Forelimb muscle (tissue), 1 donor: ENCODE data around the gene TMPRSS4. TPM values are rescaled to one million over a fixed set of nuclear protein-coding genes. Genes with fewer than 3 reads are reported as not detected.

ENCODE experiments used
- DNase-seq: peaks from one replicate; pipeline ENCODE4 v3.0.0-alpha.2; 2013; ENCODE audit warnings: low read depth
- polyA plus RNA-seq: library from polyadenylated mRNA; unstranded; fragments of 120-200 nt; gene quantifications from one replicate; pipeline ENCODE4 v1.2.1, GENCODE V29; 2013; ENCODE audit not compliant: insufficient read length

Gene TMPRSS4
- 0.10 TPM for polyA plus RNA-seq

- DNase-seq: no peak
These were observed at the start of gene TMPRSS4 for GRCh38 chr11:118076754-118077281. Gene TMPRSS4, plus strand, starts transcription at chr11:118077078. Its CDS starts 225 bp downstream, at chr11:118077303.

GRCh38 chr11:118027694-118028093, 49.2 kb upstream of the TMPRSS4 start:
- DNase-seq: no peak

GRCh38 chr11:118028626-118029025, 48.3 kb upstream of the TMPRSS4 start:
- no peak for DNase-seq

GRCh38 chr11:118033443-118033842, 43.4 kb upstream of the TMPRSS4 start:
- DNase-seq: no peak

GRCh38 chr11:118042141-118042540, 34.7 kb upstream of the TMPRSS4 start:
- DNase-seq: no peak

- no peak for DNase-seq
These were observed 34.1 kb upstream of the TMPRSS4 start for GRCh38 chr11:118042796-118043195.

GRCh38 chr11:118045191-118045590, 31.7 kb upstream of the TMPRSS4 start:
- DNase-seq: no peak

GRCh38 chr11:118046051-118046963, 30.6 kb upstream of the TMPRSS4 start:
- no peak for DNase-seq

GRCh38 chr11:118046964-118047700, 29.7 kb upstream of the TMPRSS4 start:
- no peak for DNase-seq

GRCh38 chr11:118047749-118048148, 29.1 kb upstream of the TMPRSS4 start:
- DNase-seq: no peak

- no peak for DNase-seq
These were observed 28.2 kb upstream of the TMPRSS4 start for GRCh38 chr11:118048472-118049370.

GRCh38 chr11:118049771-118050170, 27.1 kb upstream of the TMPRSS4 start:
- DNase-seq: no peak

- DNase-seq: no peak
These were observed 26.5 kb upstream of the TMPRSS4 start for GRCh38 chr11:118050208-118050891.

- DNase-seq: no peak
These were observed 25.7 kb upstream of the TMPRSS4 start for GRCh38 chr11:118051136-118051610.

GRCh38 chr11:118051611-118052461, 25.0 kb upstream of the TMPRSS4 start:
- DNase-seq: no peak

GRCh38 chr11:118052581-118053206, 24.2 kb upstream of the TMPRSS4 start:
- no peak for DNase-seq

- no peak for DNase-seq
These were observed 21.9 kb upstream of the TMPRSS4 start for GRCh38 chr11:118054712-118055640.

- DNase-seq: no peak
These were observed 20.9 kb upstream of the TMPRSS4 start for GRCh38 chr11:118055966-118056365.
